ENCODE measurements around the gene GJC3. TPM values are rescaled to one million over a fixed set of nuclear protein-coding genes. Genes with fewer than 3 reads are reported as not detected.

Gene GJC3
- total RNA-seq, 1 donor from 2014 or later: 0.28 TPM

DNA sequence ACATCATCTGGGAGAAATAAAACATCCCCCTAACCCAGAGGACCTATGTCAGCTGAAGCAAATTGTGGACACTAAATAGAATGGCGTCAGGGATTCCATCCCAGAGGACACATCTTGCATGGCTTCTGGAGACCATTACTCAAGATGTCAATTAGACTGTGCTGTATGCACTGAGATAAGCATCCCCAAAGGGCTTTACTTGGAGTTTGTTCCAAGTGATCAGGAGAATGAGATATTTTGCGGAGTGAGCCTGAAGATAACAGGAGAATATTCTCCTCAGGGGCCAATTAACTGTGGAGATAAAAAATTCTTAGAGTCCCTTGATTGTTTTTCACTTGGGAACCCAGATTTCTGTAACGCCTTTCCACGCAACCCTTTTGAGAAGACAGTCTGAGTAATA is 48.0 kb downstream of the GJC3 start:
- H3K4me3 Mint-ChIP-seq: no peak overlapping the region
- TF ChIP-seq, protein P1, sequence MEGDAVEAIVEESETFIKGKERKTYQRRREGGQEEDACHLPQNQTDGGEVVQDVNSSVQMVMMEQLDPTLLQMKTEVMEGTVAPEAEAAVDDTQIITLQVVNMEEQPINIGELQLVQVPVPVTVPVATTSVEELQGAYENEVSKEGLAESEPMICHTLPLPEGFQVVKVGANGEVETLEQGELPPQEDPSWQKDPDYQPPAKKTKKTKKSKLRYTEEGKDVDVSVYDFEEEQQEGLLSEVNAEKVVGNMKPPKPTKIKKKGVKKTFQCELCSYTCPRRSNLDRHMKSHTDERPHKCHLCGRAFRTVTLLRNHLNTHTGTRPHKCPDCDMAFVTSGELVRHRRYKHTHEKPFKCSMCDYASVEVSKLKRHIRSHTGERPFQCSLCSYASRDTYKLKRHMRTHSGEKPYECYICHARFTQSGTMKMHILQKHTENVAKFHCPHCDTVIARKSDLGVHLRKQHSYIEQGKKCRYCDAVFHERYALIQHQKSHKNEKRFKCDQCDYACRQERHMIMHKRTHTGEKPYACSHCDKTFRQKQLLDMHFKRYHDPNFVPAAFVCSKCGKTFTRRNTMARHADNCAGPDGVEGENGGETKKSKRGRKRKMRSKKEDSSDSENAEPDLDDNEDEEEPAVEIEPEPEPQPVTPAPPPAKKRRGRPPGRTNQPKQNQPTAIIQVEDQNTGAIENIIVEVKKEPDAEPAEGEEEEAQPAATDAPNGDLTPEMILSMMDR (conservative IDR thresholded peaks at IDR 0.05): no peak
- peaks cover 24% of the 10 kb centered on the region for H3K27me3 Mint-ChIP-seq (ENCODE audit: low read depth)
- peaks cover 10% of the 10 kb centered on the region for H3K36me3 Mint-ChIP-seq (ENCODE audit: low read depth)
- no peak for DNase-seq (ENCODE audit: low read depth, low spot score)
- H3K27ac Mint-ChIP-seq (ENCODE audit: unreplicated experiment): no peak overlapping the region
- H3K9me3 Mint-ChIP-seq: peaks cover 4% of the 10 kb centered on the region
- H3K4me1 Mint-ChIP-seq: no peaks in the 10 kb centered on the region

DNA sequence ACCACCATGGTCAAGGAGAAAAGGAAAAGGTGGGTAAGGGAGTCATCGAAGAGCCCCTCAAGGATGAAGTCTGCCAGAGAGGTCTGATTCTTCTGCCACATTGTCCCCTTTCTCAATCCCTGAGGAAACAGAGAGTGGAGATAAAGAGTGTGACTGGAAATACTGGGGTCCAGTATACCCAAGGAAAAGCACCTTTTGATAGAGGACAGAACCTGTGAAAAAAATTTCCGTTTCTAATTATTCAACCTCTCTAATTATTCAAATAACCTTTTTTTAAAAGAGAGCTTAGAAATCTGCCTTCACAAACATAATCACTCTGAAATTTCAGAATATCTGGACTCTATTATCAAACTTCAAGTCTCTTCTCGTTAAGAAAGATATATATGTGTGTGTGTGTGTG is 52.5 kb downstream of the GJC3 start, which contains the start of gene OR2AE1:
OR2AE1 (minus strand) TSS at position 101 of the 400 bp plus-strand sequence; CDS start at position 101, 0 bp downstream.
- Mint-ChIP-seq H3K4me1 (no peaks in the 10 kb centered on the region), H3K4me3 (no peak within 1 kb of the TSS), H3K36me3 (ENCODE audit: low read depth) (no peaks in the 10 kb centered on the region), H3K27ac (ENCODE audit: unreplicated experiment) (no peak within 1 kb of the TSS), H3K27me3 (ENCODE audit: low read depth) (peaks cover 11% of the 10 kb centered on the region), H3K9me3 (peaks cover 4% of the 10 kb centered on the region)
- no peak for DNase-seq (ENCODE audit: low read depth, low spot score)
- TF ChIP-seq, protein P1 (conservative IDR thresholded peaks at IDR 0.05): no peak

DNA sequence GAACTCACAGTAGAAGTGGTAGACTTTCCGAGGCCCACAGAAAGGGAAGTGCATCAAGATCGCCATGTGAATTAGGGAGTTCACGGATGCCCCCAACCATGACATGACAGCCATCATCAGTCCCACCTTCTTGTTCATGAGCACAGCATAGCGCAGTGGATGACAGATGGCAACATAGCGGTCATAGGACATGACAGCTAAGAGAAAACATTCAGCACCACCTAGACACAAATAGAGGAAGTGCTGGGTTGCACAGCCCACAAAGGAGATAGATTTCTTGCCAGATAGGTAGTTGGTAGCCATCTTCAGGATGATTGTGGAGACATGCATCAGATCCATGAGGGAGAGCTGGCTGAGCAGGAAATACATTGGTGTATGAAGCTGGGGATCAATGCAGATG is 52.9 kb downstream of the GJC3 start:
- Mint-ChIP-seq H3K4me1 (no peaks in the 10 kb centered on the region), H3K4me3 (no peak overlapping the region), H3K27ac (ENCODE audit: unreplicated experiment) (no peak overlapping the region), H3K27me3 (ENCODE audit: low read depth) (peaks cover 11% of the 10 kb centered on the region), H3K9me3 (peaks cover 4% of the 10 kb centered on the region), H3K36me3 (ENCODE audit: low read depth) (no peaks in the 10 kb centered on the region)
- no peak for DNase-seq (ENCODE audit: low read depth, low spot score)
- TF ChIP-seq, protein P1 (conservative IDR thresholded peaks at IDR 0.05): no peak

Other genes with a start within 250 kb of the GJC3 start
- gene CYP3A5, start 249.6 kb downstream of the GJC3 start, total RNA-seq: not detected in 2 replicates
- not detected in 2 replicates for gene CYP3A7, start 194.4 kb downstream of the GJC3 start, total RNA-seq
- gene CYP3A4, start 145.4 kb downstream of the GJC3 start, total RNA-seq: not detected in 2 replicates
- gene CYP3A43, start 101.6 kb downstream of the GJC3 start, total RNA-seq: not detected in 2 replicates
- gene OR2AE1, start 52.6 kb downstream of the GJC3 start, total RNA-seq: 0.27 TPM in 1 of 2 replicates, not detected in the other
- 8.9 and 10.4 TPM in 2 replicates for gene TRIM4, start 10.1 kb downstream of the GJC3 start, total RNA-seq
- 0.52 TPM in 1 of 2 replicates, not detected in the other for gene AZGP1, start 46.4 kb upstream of the GJC3 start, total RNA-seq
- gene ZKSCAN1, start 86.0 kb upstream of the GJC3 start, total RNA-seq: 122 and 133 TPM in 2 replicates
- gene ZSCAN21, start 120.2 kb upstream of the GJC3 start, total RNA-seq: 19.3 and 20.3 TPM in 2 replicates
- 67.1 and 72.3 TPM in 2 replicates for gene ZNF3, start 152.1 kb upstream of the GJC3 start, total RNA-seq
- 142 and 160 TPM in 2 replicates for gene COPS6, start 159.3 kb upstream of the GJC3 start, total RNA-seq
- 420 and 426 TPM in 2 replicates for gene MCM7, start 171.8 kb upstream of the GJC3 start, total RNA-seq
- gene AP4M1, start 172.0 kb upstream of the GJC3 start, total RNA-seq: 22.6 and 23.6 TPM in 2 replicates
- gene TAF6, start 189.7 kb upstream of the GJC3 start, total RNA-seq: 82.0 and 88.9 TPM in 2 replicates
- gene CNPY4, start 190.0 kb upstream of the GJC3 start, total RNA-seq: 27.7 and 27.9 TPM in 2 replicates
- gene MBLAC1, start 197.3 kb upstream of the GJC3 start, total RNA-seq: 2.1 and 2.4 TPM in 2 replicates
- gene LAMTOR4, start 219.3 kb upstream of the GJC3 start, total RNA-seq: 134 and 135 TPM in 2 replicates
- 32.0 and 33.9 TPM in 2 replicates for gene TRAPPC14, start 229.1 kb upstream of the GJC3 start, total RNA-seq
- 15.3 and 16.6 TPM in 2 replicates for gene GAL3ST4, start 239.0 kb upstream of the GJC3 start, total RNA-seq
- gene GPC2, start 247.8 kb upstream of the GJC3 start, total RNA-seq: 97.8 and 106 TPM in 2 replicates
- gene STAG3, start 248.3 kb upstream of the GJC3 start, total RNA-seq: 1.1 and 1.9 TPM in 2 replicates